SK-N-SH (cell line): Measurements from ENCODE around the gene SRRD. TPM values are rescaled to one million over a fixed set of nuclear protein-coding genes. Genes with fewer than 3 reads are reported as not detected.

Experiments
- CTCF ChIA-PET: fragments of 300-600, 350-600 bp; formaldehyde crosslinking; extraction: SDS; loops from one replicate; lab custom pipeline; 2021; lab: Yijun Ruan, JAX
- POLR2A ChIA-PET: fragments of 350-600 bp; sonication (Branson Sonifier 250); formaldehyde crosslinking; extraction: SDS; loops from one replicate; lab custom pipeline; 2020; ENCODE audit warnings: antibody characterized with exemption, inconsistent platforms; lab: Yijun Ruan, JAX
- DNase-seq: peaks from one replicate; pipeline ENCODE4 v3.0.0; 2012
- H2AFZ ChIP-seq: fragments of 200-600 bp; sonication (generic); 2 replicates; pipeline ENCODE4 v1.8.1; 2016; ENCODE audit warnings: antibody characterized with exemption, mild to moderate bottlenecking, low read depth
- H3F3A ChIP-seq: fragments of 200-600 bp; sonication (generic); replicated peaks from 2 replicates; pipeline ENCODE3; 2016; ENCODE audit warnings: antibody characterized with exemption, mild to moderate bottlenecking; ENCODE audit not compliant: insufficient read depth
- H3K27ac ChIP-seq, 2 experiments: fragments of 200-500 bp in 1 of 2; fragments of 200-600 bp in 1 of 2; sonication (Bioruptor generic) in 1 of 2; sonication (generic), shearing (Covaris generic) in 1 of 2; 2 replicates each; pipeline versions ENCODE4 v1.5.1 to v1.6.1; 2014 to 2016; ENCODE audit warnings: low read depth in 2 of 2, inconsistent platforms in 1 of 2, low read length in 1 of 2, mild to moderate bottlenecking in 1 of 2, mixed read lengths in 1 of 2
- H3K27me3 ChIP-seq: fragments of 200-600 bp; sonication (generic), shearing (Covaris generic); 2 replicates; pipeline ENCODE4 v1.6.1; 2016; ENCODE audit warnings: mixed run types; ENCODE audit not compliant: insufficient read depth
- H3K36me3 ChIP-seq, 2 experiments: fragments of 200-500 bp in 1 of 2; fragments of 200-600 bp in 1 of 2; sonication (Bioruptor generic) in 1 of 2; sonication (generic) in 1 of 2; replicated peaks in 1 of 2; 2 replicates each; pipeline versions ENCODE3 to v1.5.1; 2014 to 2016; ENCODE audit warnings: low read length in 1 of 2, mild to moderate bottlenecking in 1 of 2; ENCODE audit not compliant: insufficient read depth in 2 of 2, control insufficient read depth in 1 of 2
- H3K4me1 ChIP-seq, 2 experiments: fragments of 200-500 bp in 1 of 2; fragments of 200-600 bp in 1 of 2; sonication (Bioruptor generic) in 1 of 2; sonication (generic), shearing (Covaris generic) in 1 of 2; 2 replicates each; pipeline versions ENCODE4 v1.5.1 to v1.6.1; 2014 to 2016; ENCODE audit warnings: low read depth in 1 of 2, low read length in 1 of 2, mixed run types in 1 of 2; ENCODE audit not compliant: insufficient read depth in 2 of 2, control insufficient read depth in 1 of 2
- H3K4me2 ChIP-seq: fragments of 200-600 bp; sonication (generic), shearing (Covaris generic); 2 replicates; pipeline ENCODE4 v1.6.1; 2017; ENCODE audit warnings: mixed run types
- H3K4me3 ChIP-seq, 2 experiments: fragments of 200-500 bp in 1 of 2; fragments of 200-600 bp in 1 of 2; sonication (Bioruptor generic) in 1 of 2; sonication (generic), shearing (Covaris generic) in 1 of 2; 2 replicates each; pipeline versions ENCODE4 v1.5.1 to v1.8.1; 2014 to 2016; ENCODE audit warnings: low read depth in 2 of 2, inconsistent platforms in 1 of 2, low read length in 1 of 2, mild to moderate bottlenecking in 1 of 2, mixed read lengths in 1 of 2, moderate library complexity in 1 of 2
- H3K79me2 ChIP-seq: fragments of 200-600 bp; sonication (generic); 2 replicates; pipeline ENCODE4 v1.8.1; 2017; ENCODE audit warnings: mild to moderate bottlenecking; ENCODE audit not compliant: insufficient read depth
- H3K9ac ChIP-seq: fragments of 200-600 bp; sonication (generic); 2 replicates; pipeline ENCODE4 v1.6.1; 2017; ENCODE audit warnings: mixed run types
- H3K9me2 ChIP-seq: fragments of 200-600 bp; sonication (generic); 2 replicates; pipeline ENCODE4 v1.6.1; 2017; ENCODE audit warnings: mixed run types
- H3K9me3 ChIP-seq: fragments of 200-600 bp; sonication (generic); 2 replicates; pipeline ENCODE4 v1.6.1; 2017; ENCODE audit warnings: mixed run types, mild to moderate bottlenecking, moderate library complexity
- H4K20me1 ChIP-seq: fragments of 200-600 bp; sonication (generic); 2 replicates; pipeline ENCODE4 v1.6.1; 2017; ENCODE audit warnings: mild to moderate bottlenecking, mixed run types; ENCODE audit not compliant: insufficient read depth
- CHD2 ChIP-seq: fragments of 150-350 bp; IDR thresholded peaks from 2 replicates; pipeline ENCODE4 v1.6.1; 2018; ENCODE audit warnings: low read length; ENCODE audit not compliant: partially characterized antibody
- ELF1 ChIP-seq: IDR thresholded peaks from 2 replicates; pipeline ENCODE4 v1.4.0; 2012
- EZH2phosphoT487 ChIP-seq: fragments of 200-600 bp; sonication (generic); IDR thresholded peaks from 2 replicates; pipeline ENCODE4 v1.6.1; 2017; ENCODE audit warnings: low read depth, mixed run types, mild to moderate bottlenecking, antibody characterized with exemption, moderate library complexity, borderline replicate concordance
- GABPA ChIP-seq: IDR thresholded peaks from 2 replicates; pipeline ENCODE4 v1.4.0; 2012; ENCODE audit warnings: low read depth, mild to moderate bottlenecking
- MXI1 ChIP-seq: IDR thresholded peaks from 2 replicates; pipeline ENCODE4 v1.6.1; 2012; ENCODE audit warnings: mild to moderate bottlenecking, low read depth, low read length, improper control_type of control experiment
- NFIC ChIP-seq: IDR thresholded peaks from 2 replicates; pipeline ENCODE4 v1.4.0; 2012; ENCODE audit warnings: borderline replicate concordance
- NRF1 ChIP-seq: IDR thresholded peaks from 2 replicates; pipeline ENCODE4 v1.6.1; 2012; ENCODE audit warnings: low read depth, mild to moderate bottlenecking, low read length
- POLR2AphosphoS5 ChIP-seq: IDR thresholded peaks from 2 replicates; pipeline ENCODE4 v1.6.1; 2012; ENCODE audit warnings: low read depth, low read length
- RFX5 ChIP-seq: IDR thresholded peaks from 2 replicates; pipeline ENCODE4 v1.6.1; 2012; ENCODE audit warnings: mild to moderate bottlenecking, improper control_type of control experiment, low read length
- RXRA ChIP-seq: IDR thresholded peaks from 2 replicates; pipeline ENCODE4 v1.4.0; 2012; ENCODE audit warnings: low read depth, mild to moderate bottlenecking, borderline replicate concordance
- TAF1 ChIP-seq: IDR thresholded peaks from 2 replicates; pipeline ENCODE4 v1.6.1; 2012; ENCODE audit warnings: low read depth, mild to moderate bottlenecking, low read length, moderate library complexity, borderline replicate concordance
- TCF12 ChIP-seq: IDR thresholded peaks from 2 replicates; pipeline ENCODE4 v1.4.0; 2012
- TEAD4 ChIP-seq: IDR thresholded peaks from 2 replicates; pipeline ENCODE4 v1.4.0; 2012; ENCODE audit warnings: mild to moderate bottlenecking, borderline replicate concordance; ENCODE audit not compliant: insufficient read depth
- WGBS: methylation state at CpG from one replicate; pipeline ENCODE4 v1.1.6; 2017; ENCODE audit warnings: low lambda C conversion rate; 5-methylcytosine and 5-hydroxymethylcytosine counted together
- polyA plus RNA-seq, 3 experiments: library from polyadenylated mRNA; depleted of rRNA; stranded (reverse); fragments of >200 nt; gene quantifications; 2 replicates each; pipeline ENCODE4 v1.2.3, GENCODE V29; 2012
- TF ChIP-seq, protein P1 (sequence below): IDR thresholded peaks from 2 replicates; pipeline ENCODE4; 2012
- TF ChIP-seq, protein P2 (sequence below): fragments of 200-600 bp; sonication (generic); IDR thresholded peaks from 2 replicates; pipeline ENCODE4 v1.6.1; 2017; ENCODE audit warnings: antibody characterized with exemption, mild to moderate bottlenecking, moderate library complexity
- TF ChIP-seq, protein P3 (sequence below): IDR thresholded peaks from 2 replicates; pipeline ENCODE4 v1.4.0; 2012; ENCODE audit warnings: low read depth, borderline replicate concordance

SRRD gene
- polyA plus RNA-seq, 1 of the 3 experiments (the other 2 are of a cell fraction), result 12.9 TPM

DNA sequence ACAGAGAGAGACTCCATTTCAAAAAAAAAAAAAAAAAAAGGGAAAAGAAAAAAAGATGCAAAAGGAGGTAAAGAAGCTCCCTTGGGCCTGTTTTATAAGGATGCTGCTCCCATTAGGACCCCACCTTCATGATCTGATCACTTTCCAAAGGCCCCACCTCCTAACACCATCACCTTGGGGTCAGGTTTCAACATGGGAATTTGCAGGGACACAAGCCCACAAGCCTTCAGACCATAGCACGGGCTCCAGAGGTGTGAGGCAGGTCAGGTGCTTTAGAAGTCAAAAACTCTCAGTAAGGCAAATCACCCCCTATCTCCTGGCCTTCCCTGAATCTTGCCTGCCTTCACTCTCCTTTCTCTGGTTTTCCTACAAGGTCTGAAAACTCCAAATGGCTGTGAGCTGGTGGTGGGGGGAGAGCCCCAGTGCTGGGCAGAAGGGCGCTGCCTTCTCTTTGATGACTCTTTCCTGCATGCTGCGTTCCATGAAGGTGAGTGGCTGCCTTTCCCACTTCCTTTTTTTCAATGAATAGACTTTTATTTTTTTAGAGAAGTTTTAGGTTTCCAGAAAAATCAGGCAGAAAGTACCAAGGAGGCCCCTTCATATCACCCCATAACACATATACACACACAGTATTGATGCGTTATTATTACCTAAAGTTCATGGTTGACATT is 41.5 kb upstream of the SRRD start:
- 89% methylated on average over 4 of the region's 4 CpGs for WGBS
- Histone ChIP-seq H3K4me2 (no peak overlapping the region), H4K20me1 (no peaks in the 10 kb centered on the region), H3K9me3 (no peaks in the 10 kb centered on the region), H2AFZ (no peak overlapping the region), H3K36me3 (no peaks in the 10 kb centered on the region), H3K9ac (no peak overlapping the region), H3K4me1 (no peaks in the 10 kb centered on the region; a peak in 1 of 4 replicates), H3K79me2 (no peaks in the 10 kb centered on the region), H3F3A (no peaks in the 10 kb centered on the region), H3K27me3 (no peaks in the 10 kb centered on the region), H3K9me2 (no peaks in the 10 kb centered on the region), H3K27ac (no peak overlapping the region), H3K4me3 (no peak overlapping the region)
- no peak for DNase-seq
- ChIA-PET POLR2A (interaction anchor here (1.1 kb wide), 1 partner anchor 12 kb away, joined by 5 read pairs; no protein-coding TSS in a partner anchor), CTCF (interaction anchor here (2.9 kb wide), 1 partner anchor 19 kb away, joined by 11 read pairs; no protein-coding TSS in a partner anchor)
- TF ChIP-seq NFIC (no peak), EZH2phosphoT487 (no peak), TCF12 (no peak), GABPA (no peak), POLR2AphosphoS5 (no peak), RFX5 (no peak), TEAD4 (no peak), RXRA (no peak), CHD2 (no peak)
- TF ChIP-seq, protein P1, sequence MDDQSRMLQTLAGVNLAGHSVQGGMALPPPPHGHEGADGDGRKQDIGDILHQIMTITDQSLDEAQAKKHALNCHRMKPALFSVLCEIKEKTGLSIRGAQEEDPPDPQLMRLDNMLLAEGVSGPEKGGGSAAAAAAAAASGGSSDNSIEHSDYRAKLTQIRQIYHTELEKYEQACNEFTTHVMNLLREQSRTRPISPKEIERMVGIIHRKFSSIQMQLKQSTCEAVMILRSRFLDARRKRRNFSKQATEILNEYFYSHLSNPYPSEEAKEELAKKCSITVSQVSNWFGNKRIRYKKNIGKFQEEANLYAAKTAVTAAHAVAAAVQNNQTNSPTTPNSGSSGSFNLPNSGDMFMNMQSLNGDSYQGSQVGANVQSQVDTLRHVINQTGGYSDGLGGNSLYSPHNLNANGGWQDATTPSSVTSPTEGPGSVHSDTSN, result no peak
- TF ChIP-seq, protein P2, sequence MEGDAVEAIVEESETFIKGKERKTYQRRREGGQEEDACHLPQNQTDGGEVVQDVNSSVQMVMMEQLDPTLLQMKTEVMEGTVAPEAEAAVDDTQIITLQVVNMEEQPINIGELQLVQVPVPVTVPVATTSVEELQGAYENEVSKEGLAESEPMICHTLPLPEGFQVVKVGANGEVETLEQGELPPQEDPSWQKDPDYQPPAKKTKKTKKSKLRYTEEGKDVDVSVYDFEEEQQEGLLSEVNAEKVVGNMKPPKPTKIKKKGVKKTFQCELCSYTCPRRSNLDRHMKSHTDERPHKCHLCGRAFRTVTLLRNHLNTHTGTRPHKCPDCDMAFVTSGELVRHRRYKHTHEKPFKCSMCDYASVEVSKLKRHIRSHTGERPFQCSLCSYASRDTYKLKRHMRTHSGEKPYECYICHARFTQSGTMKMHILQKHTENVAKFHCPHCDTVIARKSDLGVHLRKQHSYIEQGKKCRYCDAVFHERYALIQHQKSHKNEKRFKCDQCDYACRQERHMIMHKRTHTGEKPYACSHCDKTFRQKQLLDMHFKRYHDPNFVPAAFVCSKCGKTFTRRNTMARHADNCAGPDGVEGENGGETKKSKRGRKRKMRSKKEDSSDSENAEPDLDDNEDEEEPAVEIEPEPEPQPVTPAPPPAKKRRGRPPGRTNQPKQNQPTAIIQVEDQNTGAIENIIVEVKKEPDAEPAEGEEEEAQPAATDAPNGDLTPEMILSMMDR, result no peak

DNA sequence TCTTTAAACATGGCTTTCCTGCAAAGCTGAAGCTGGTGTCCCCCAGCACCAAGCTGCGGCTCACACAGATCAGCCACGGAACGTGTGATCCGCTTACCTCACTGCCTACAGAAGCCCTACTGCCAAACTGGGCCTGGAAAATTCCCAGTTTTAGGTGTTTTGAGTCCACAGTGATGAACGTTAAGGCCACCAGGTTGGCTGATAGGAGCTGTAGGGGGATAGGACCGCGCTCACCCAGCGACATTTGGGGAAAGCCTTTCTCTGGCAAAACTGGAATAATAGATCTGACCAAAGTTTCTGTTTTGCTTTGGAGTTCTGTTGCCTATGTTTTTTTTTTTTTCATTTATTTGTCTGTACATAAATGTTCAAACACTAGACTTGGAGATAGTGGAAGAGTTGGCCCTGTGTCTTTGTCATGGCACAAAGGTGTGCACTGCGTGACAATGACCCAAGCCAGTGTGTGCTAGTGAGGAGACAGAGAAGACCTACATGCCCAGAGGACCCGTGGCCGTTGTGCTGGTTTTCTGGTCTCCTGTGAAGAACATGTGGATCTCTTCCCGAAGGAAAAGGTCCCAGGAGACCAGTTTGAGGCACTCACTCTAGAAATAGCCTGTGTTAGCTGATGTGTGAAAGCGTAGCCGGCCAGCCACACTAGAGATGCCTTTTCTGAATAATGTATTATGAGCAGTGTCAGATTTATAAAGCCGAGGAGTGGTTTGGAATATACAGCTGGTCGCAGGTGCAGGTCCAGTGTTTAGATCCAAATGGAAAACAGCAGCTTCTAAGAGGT is 39.6 kb upstream of the SRRD start:
- ChIA-PET POLR2A (no interaction called here), CTCF (interaction anchor here (0.8 kb wide), 1 partner anchor 80 kb away, joined by 3 read pairs; no protein-coding TSS in a partner anchor)
- no peaks in the 10 kb centered on the region for H4K20me1 ChIP-seq
- H3F3A ChIP-seq, result no peaks in the 10 kb centered on the region
- no peak overlapping the region for H2AFZ ChIP-seq
- no peaks in the 10 kb centered on the region for H3K27me3 ChIP-seq
- no peaks in the 10 kb centered on the region for H3K4me1 ChIP-seq
- no peaks in the 10 kb centered on the region for H3K79me2 ChIP-seq
- no peaks in the 10 kb centered on the region for H3K9me3 ChIP-seq
- H3K36me3 ChIP-seq, result no peaks in the 10 kb centered on the region
- H3K9ac ChIP-seq, result no peak overlapping the region
- no peaks in the 10 kb centered on the region for H3K9me2 ChIP-seq
- DNase-seq, result no peak
- H3K4me3 ChIP-seq, result no peak overlapping the region
- no peak overlapping the region for H3K27ac ChIP-seq
- 95% methylated on average over 15 of the region's 16 CpGs for WGBS
- no peak overlapping the region for H3K4me2 ChIP-seq
- TF ChIP-seq TCF12, result no peak
- TF ChIP-seq, protein P2, result no peak
- no peak for TF ChIP-seq NRF1
- no peak for TF ChIP-seq TAF1
- TF ChIP-seq MXI1, result no peak
- TF ChIP-seq ELF1, result no peak
- TF ChIP-seq, protein P3, sequence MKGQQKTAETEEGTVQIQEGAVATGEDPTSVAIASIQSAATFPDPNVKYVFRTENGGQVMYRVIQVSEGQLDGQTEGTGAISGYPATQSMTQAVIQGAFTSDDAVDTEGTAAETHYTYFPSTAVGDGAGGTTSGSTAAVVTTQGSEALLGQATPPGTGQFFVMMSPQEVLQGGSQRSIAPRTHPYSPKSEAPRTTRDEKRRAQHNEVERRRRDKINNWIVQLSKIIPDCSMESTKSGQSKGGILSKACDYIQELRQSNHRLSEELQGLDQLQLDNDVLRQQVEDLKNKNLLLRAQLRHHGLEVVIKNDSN, result no peak
